ENCODE data around the gene DNM2. TPM values are rescaled to one million over a fixed set of nuclear protein-coding genes. Genes with fewer than 3 reads are reported as not detected.

Gene DNM2
- total and polyA plus RNA-seq, 9 of the 15 experiments (the other 6 are each of a cell fraction or from before 2014, with no cell fraction given), result 2.2 to 161 (median 72.6) TPM

GRCh38 chr19:10717356-10718204 is at the start of gene DNM2 (continued):
- TF ChIP-seq SAFB (IDR thresholded peaks at IDR 0.05; ENCODE audit: borderline replicate concordance, low read depth, low read length), result no peak
- TF ChIP-seq JUND (IDR thresholded peaks at IDR 0.05; ENCODE audit: borderline replicate concordance, low read depth, low read length), result peak; percentile 60
- peak; percentile 32; the same call in 1 of the 3 replicates for TF ChIP-seq JUND (tag; IDR thresholded peaks at IDR 0.05; ENCODE audit: borderline replicate concordance, low read depth, low read length)
- no peak for TF ChIP-seq MEF2A (IDR thresholded peaks at IDR 0.05; ENCODE audit: control insufficient read depth, low read depth, low read length)
- TF ChIP-seq NR2C1 (IDR thresholded peaks at IDR 0.05), result peak; percentile 84
- TF ChIP-seq NR2C1 (tag; IDR thresholded peaks at IDR 0.05), result peak; percentile 55
- TF ChIP-seq FOXM1 (IDR thresholded peaks at IDR 0.05; ENCODE audit: low read depth), result peak; percentile 96
- TF ChIP-seq FOXM1 (CRISPR knock-in tag; IDR thresholded peaks at IDR 0.05; ENCODE audit: low read depth), result no peak
- no peak for TF ChIP-seq HMGN3 (IDR thresholded peaks at IDR 0.05; ENCODE audit: borderline replicate concordance, extremely low read depth, insufficient read length, low read depth, low read length)
- TF ChIP-seq SP1 (CRISPR knock-in tag; IDR thresholded peaks at IDR 0.05), result peak; percentile 100
- TF ChIP-seq TOE1 (IDR thresholded peaks at IDR 0.05; ENCODE audit: borderline replicate concordance), result 0 out of 2 replicates have a peak, but pooled peaks have one; percentile 4
- no peak for TF ChIP-seq TOE1 (CRISPR knock-in tag; IDR thresholded peaks at IDR 0.05; ENCODE audit: borderline replicate concordance, low read depth)
- peak; percentile 33 for TF ChIP-seq CCNT2 (IDR thresholded peaks at IDR 0.05; ENCODE audit: borderline replicate concordance, extremely low read depth, insufficient read length, low read depth, low read length)
- TF ChIP-seq RBM25 (IDR thresholded peaks at IDR 0.05; ENCODE audit: low read depth, low read length, severe bottlenecking), result peak; percentile 100
- 0 out of 2 replicates have a peak, but pooled peaks have one; percentile 40 for TF ChIP-seq NR2C2 (CRISPR knock-in tag; IDR thresholded peaks at IDR 0.05)
- peak; percentile 97 for TF ChIP-seq NR2C2 (tag; IDR thresholded peaks at IDR 0.05)
- TF ChIP-seq, protein P1, sequence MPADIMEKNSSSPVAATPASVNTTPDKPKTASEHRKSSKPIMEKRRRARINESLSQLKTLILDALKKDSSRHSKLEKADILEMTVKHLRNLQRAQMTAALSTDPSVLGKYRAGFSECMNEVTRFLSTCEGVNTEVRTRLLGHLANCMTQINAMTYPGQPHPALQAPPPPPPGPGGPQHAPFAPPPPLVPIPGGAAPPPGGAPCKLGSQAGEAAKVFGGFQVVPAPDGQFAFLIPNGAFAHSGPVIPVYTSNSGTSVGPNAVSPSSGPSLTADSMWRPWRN (IDR thresholded peaks at IDR 0.05; ENCODE audit: low read depth), result peak; percentile 93
- TF ChIP-seq KDM5B (IDR thresholded peaks at IDR 0.05; ENCODE audit: insufficient replicate concordance, low read depth, low read length), result peak; percentile 78
- TF ChIP-seq PKNOX1 (IDR thresholded peaks at IDR 0.05), result peak; percentile 100
- 0 out of 2 replicates have a peak, but pooled peaks have one; percentile 33 for TF ChIP-seq SMAD3 (CRISPR knock-in tag; conservative IDR thresholded peaks at IDR 0.05)
- TF ChIP-seq, protein P2, sequence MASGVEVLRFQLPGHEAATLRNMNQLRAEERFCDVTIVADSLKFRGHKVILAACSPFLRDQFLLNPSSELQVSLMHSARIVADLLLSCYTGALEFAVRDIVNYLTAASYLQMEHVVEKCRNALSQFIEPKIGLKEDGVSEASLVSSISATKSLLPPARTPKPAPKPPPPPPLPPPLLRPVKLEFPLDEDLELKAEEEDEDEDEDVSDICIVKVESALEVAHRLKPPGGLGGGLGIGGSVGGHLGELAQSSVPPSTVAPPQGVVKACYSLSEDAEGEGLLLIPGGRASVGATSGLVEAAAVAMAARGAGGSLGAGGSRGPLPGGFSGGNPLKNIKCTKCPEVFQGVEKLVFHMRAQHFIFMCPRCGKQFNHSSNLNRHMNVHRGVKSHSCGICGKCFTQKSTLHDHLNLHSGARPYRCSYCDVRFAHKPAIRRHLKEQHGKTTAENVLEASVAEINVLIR (CRISPR knock-in tag; IDR thresholded peaks at IDR 0.05), result peak; percentile 78
- peak; percentile 63; the same call in 1 of the 2 replicates for TF ChIP-seq CXXC5 (CRISPR knock-in tag; IDR thresholded peaks at IDR 0.05)
- TF ChIP-seq HDAC2 (IDR thresholded peaks at IDR 0.05), result no peak
- no peak for TF ChIP-seq HDAC1 (IDR thresholded peaks at IDR 0.05)
- no peak for TF ChIP-seq HNRNPUL1 (IDR thresholded peaks at IDR 0.05; ENCODE audit: low read length)
